ENCODE results near the gene WNT16.

- TF ChIP-seq, protein P1, sequence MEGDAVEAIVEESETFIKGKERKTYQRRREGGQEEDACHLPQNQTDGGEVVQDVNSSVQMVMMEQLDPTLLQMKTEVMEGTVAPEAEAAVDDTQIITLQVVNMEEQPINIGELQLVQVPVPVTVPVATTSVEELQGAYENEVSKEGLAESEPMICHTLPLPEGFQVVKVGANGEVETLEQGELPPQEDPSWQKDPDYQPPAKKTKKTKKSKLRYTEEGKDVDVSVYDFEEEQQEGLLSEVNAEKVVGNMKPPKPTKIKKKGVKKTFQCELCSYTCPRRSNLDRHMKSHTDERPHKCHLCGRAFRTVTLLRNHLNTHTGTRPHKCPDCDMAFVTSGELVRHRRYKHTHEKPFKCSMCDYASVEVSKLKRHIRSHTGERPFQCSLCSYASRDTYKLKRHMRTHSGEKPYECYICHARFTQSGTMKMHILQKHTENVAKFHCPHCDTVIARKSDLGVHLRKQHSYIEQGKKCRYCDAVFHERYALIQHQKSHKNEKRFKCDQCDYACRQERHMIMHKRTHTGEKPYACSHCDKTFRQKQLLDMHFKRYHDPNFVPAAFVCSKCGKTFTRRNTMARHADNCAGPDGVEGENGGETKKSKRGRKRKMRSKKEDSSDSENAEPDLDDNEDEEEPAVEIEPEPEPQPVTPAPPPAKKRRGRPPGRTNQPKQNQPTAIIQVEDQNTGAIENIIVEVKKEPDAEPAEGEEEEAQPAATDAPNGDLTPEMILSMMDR (IDR thresholded peaks at IDR 0.05) = no peak
- no peak for TF ChIP-seq POLR2A (IDR thresholded peaks at IDR 0.05)
These were observed 55.5 kb downstream of the WNT16 start for GRCh38 chr7:121384265-121384664.
